RWPE2 (cell line): ENCODE data around the gene MBNL2.

Experiments used
- ATAC-seq: fragments of 200-7000 bp; cut with Tn5 transposase; 3 replicates; pipeline ENCODE4 v1.9.1; 2021; ENCODE audit warnings: low read depth
- DNase-seq: peaks from one replicate; pipeline ENCODE4 v3.0.0-alpha.2; 2020; ENCODE audit warnings: low spot score
- H3K27ac ChIP-seq: fragments of 450-650 bp; 2 replicates; pipeline ENCODE4 v1.5.1; 2017; ENCODE audit warnings: mild to moderate bottlenecking; ENCODE audit not compliant: poor library complexity, severe bottlenecking
- H3K27me3 ChIP-seq: fragments of 250-450 bp; sonication (Bioruptor Pico); 2 replicates; pipeline ENCODE4 v1.5.1; 2021; ENCODE audit warnings: mild to moderate bottlenecking, moderate library complexity; ENCODE audit not compliant: insufficient read depth, poor library complexity, severe bottlenecking
- H3K36me3 ChIP-seq: fragments of 250-450 bp; sonication (Bioruptor Pico); 2 replicates; pipeline ENCODE4 v1.5.1; 2020; ENCODE audit warnings: low read depth, mild to moderate bottlenecking, moderate library complexity
- H3K4me1 ChIP-seq: fragments of 250-450 bp; sonication (Bioruptor Pico); 2 replicates; pipeline ENCODE4 v1.5.1; 2021; ENCODE audit warnings: mild to moderate bottlenecking, moderate library complexity; ENCODE audit not compliant: insufficient read depth, poor library complexity, severe bottlenecking
- H3K4me3 ChIP-seq: fragments of 250-450 bp; sonication (Bioruptor Pico); 2 replicates; pipeline ENCODE4 v1.5.1; 2021; ENCODE audit warnings: mild to moderate bottlenecking, moderate library complexity; ENCODE audit not compliant: severe bottlenecking
- H3K9me3 ChIP-seq: fragments of 250-450 bp; sonication (Bioruptor Pico); 2 replicates; pipeline ENCODE4 v1.5.1; 2021; ENCODE audit warnings: mild to moderate bottlenecking, moderate library complexity; ENCODE audit not compliant: severe bottlenecking
- CTCF ChIP-seq: fragments of 450-650 bp; IDR thresholded peaks from one replicate; pipeline ENCODE4 v1.5.1; 2017; ENCODE audit warnings: mild to moderate bottlenecking, moderate library complexity; ENCODE audit not compliant: poor library complexity, severe bottlenecking

MBNL2 gene

GRCh38 chr13:97386801-97387484, 164.8 kb downstream of the MBNL2 start:
- H3K4me3 ChIP-seq, result no peak overlapping the region
- ATAC-seq (no peak), DNase-seq (no peak)
- TF ChIP-seq CTCF, result no peak
- H3K27me3 ChIP-seq, result no peaks in the 10 kb centered on the region
- peaks cover 13% of the 10 kb centered on the region for H3K36me3 ChIP-seq
- H3K27ac ChIP-seq, result no peak overlapping the region
- no peaks in the 10 kb centered on the region for H3K9me3 ChIP-seq
- H3K4me1 ChIP-seq, result no peaks in the 10 kb centered on the region

GRCh38 chr13:97387485-97387839, 165.3 kb downstream of the MBNL2 start:
- no peak for DNase-seq
- Histone ChIP-seq H3K27ac (no peak overlapping the region), H3K36me3 (peaks cover 11% of the 10 kb centered on the region; the same call in 1 of the 2 replicates), H3K27me3 (no peaks in the 10 kb centered on the region), H3K4me3 (no peak overlapping the region), H3K4me1 (no peaks in the 10 kb centered on the region), H3K9me3 (no peaks in the 10 kb centered on the region)
- TF ChIP-seq CTCF, result no peak
- ATAC-seq, result no peak

GRCh38 chr13:97387890-97388289, 165.8 kb downstream of the MBNL2 start:
- DNase-seq (no peak), ATAC-seq (no peak)
- TF ChIP-seq CTCF, result no peak
- H3K4me1 ChIP-seq, result no peaks in the 10 kb centered on the region
- no peak overlapping the region for H3K27ac ChIP-seq
- no peaks in the 10 kb centered on the region for H3K27me3 ChIP-seq
- no peaks in the 10 kb centered on the region for H3K9me3 ChIP-seq
- H3K36me3 ChIP-seq, result peaks cover 11% of the 10 kb centered on the region; the same call in 1 of the 2 replicates
- no peak overlapping the region for H3K4me3 ChIP-seq

GRCh38 chr13:97388373-97388772, 166.2 kb downstream of the MBNL2 start:
- Histone ChIP-seq H3K27ac (no peak overlapping the region), H3K36me3 (peaks cover 11% of the 10 kb centered on the region; the same call in 1 of the 2 replicates), H3K27me3 (no peaks in the 10 kb centered on the region), H3K4me3 (no peak overlapping the region), H3K4me1 (no peaks in the 10 kb centered on the region), H3K9me3 (no peaks in the 10 kb centered on the region)
- no peak for DNase-seq
- ATAC-seq, result no peak
- TF ChIP-seq CTCF, result no peak

GRCh38 chr13:97390941-97391600, 168.9 kb downstream of the MBNL2 start:
- H3K9me3 ChIP-seq, result no peaks in the 10 kb centered on the region
- 0 out of 2 replicates have a peak, but pooled peaks cover 3% of the 10 kb centered on the region for H3K36me3 ChIP-seq
- H3K27me3 ChIP-seq, result no peaks in the 10 kb centered on the region
- peaks cover 7% of the 10 kb centered on the region for H3K4me1 ChIP-seq
- DNase-seq (no peak), ATAC-seq (no peak)
- no peak overlapping the region for H3K4me3 ChIP-seq
- no peak for TF ChIP-seq CTCF
- no peak overlapping the region for H3K27ac ChIP-seq
